Brain microvascular endothelial cell (primary cell): ENCODE data around the gene KLHDC4.

Experiments
- DNase-seq: peaks from one replicate; pipeline ENCODE4 v3.0.0-alpha.2; 2020
- H3K27ac ChIP-seq: fragments of 250-450 bp; sonication (Bioruptor Pico); 2 replicates; pipeline ENCODE4 v1.5.1; 2020; ENCODE audit warnings: mild to moderate bottlenecking, moderate library complexity
- H3K27me3 ChIP-seq: fragments of 250-450 bp; sonication (Bioruptor Pico); replicated peaks from 2 replicates; pipeline ENCODE4 v1.5.1; 2020; ENCODE audit warnings: mild to moderate bottlenecking
- H3K36me3 ChIP-seq: fragments of 250-450 bp; sonication (Bioruptor Pico); replicated peaks from 2 replicates; pipeline ENCODE4 v1.5.1; 2020; ENCODE audit warnings: mild to moderate bottlenecking
- H3K4me3 ChIP-seq: 2 replicates; pipeline ENCODE4 v1.5.1; 2011; ENCODE audit warnings: low read depth, mild to moderate bottlenecking, control low read depth, low read length, moderate library complexity
- CTCF ChIP-seq: IDR thresholded peaks from 2 replicates; pipeline ENCODE4 v1.5.1; 2011; ENCODE audit warnings: low read depth, mild to moderate bottlenecking, moderate library complexity, low read length, control low read depth, inconsistent platforms; ENCODE audit errors: missing control alignments
- in situ Hi-C: cut with HindIII; loops from 2 replicates; pipeline ENCODE4 v1.10.0; 2017; ENCODE audit warnings: low sequenced_read_pairs, low pct_ligation_motif_present

The KLHDC4 gene

GRCh38 chr16:87677830-87678229, 88.0 kb downstream of the KLHDC4 start:
- no peaks in the 10 kb centered on the region for H3K27me3 ChIP-seq
- in situ Hi-C loops = no loop called here
- no peak for DNase-seq

DNA sequence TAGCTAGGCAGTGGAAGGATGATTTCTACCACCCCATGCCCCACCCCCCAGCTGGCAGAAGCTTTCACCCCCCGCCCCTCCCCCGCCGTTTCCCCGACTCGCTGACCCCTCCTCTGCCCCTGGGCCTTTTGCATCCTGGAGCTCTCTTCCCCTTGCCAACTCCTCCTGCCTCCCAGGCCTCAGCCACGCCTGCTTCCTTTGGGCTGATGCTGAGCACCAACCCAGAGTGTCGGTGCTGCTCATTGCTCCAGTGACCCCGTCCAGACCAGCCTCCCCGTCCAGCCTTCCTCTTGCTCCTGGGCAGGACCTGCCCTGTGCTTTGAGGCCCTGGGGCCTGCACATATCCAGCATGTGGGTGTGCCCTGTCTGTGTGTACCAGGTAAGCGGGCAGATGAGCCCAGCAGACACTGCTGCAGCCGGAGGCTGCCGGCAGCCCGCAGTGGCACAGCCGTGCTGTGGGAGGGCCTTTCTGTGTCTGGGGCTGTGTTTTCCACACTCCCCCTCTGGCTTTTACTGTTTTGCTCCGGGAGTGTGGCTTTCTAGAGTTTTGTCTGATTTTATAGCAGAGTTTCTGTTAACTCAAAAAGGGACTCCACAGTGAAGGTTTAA, 90.6 kb downstream of the KLHDC4 start:
- no peak for DNase-seq
- Histone ChIP-seq H3K36me3 (no peaks in the 10 kb centered on the region), H3K4me3 (no peak overlapping the region), H3K27me3 (no peaks in the 10 kb centered on the region), H3K27ac (no peak overlapping the region)
- in situ Hi-C loops = no loop called here
- no peak for TF ChIP-seq CTCF

More at GRCh38 chr16:87677830-87678229, 88.0 kb downstream of the KLHDC4 start:
- TF ChIP-seq CTCF = no peak
- H3K4me3 ChIP-seq = no peak overlapping the region
- H3K27ac ChIP-seq = no peak overlapping the region
- H3K36me3 ChIP-seq = no peaks in the 10 kb centered on the region

DNA sequence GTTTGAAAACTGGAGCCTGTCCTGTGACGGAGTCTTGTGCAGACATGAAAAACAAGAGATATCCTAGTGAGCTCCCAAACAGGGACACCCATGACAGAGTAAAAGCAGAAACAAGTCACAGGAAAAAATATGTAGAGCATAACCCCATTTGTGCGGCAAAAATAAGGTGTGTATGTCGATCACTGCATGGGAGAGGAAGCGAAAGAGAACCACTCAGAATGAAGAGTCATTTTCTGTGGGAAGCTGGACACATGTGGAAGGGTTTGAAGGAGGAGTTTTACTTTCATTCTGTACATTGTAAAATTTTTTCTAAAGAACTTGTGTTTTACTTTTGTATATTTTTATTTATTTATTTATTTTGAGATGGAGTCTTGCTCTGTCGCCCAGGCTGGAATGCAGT, 91.4 kb downstream of the KLHDC4 start:
- no peak for TF ChIP-seq CTCF
- in situ Hi-C loops = no loop called here
- H3K27ac ChIP-seq = no peak overlapping the region
- no peak for DNase-seq
- no peaks in the 10 kb centered on the region for H3K27me3 ChIP-seq
- H3K4me3 ChIP-seq = no peak overlapping the region
- H3K36me3 ChIP-seq = no peaks in the 10 kb centered on the region

DNA sequence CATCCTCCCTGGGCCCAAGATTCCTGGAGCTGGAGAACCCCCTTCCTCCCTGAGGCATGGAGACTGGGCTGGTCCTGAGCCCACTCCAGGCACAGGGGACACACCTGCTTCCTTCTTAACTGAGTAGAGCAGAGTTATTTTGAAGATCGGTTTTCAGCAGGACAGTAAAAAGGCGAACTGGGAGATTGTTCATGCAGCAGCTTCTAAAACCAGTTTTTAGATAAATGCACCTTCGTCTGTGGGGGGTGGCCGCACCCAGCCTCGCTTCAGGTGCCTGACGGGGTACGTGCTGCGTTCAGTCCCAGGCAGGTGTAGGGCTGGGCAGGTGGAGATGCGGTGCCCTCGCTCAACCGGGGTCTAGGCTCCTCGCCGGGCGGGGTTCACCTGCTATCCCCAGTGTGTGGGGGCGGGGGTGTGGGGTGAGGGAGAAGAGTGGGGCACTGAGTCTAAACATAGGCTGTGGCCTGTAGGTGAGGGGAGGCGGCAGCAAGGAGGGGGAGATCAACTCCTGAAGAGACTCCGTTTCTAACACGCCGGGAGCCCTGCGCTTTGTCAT, 94.0 kb downstream of the KLHDC4 start:
- no peak for DNase-seq
- in situ Hi-C loops = no loop called here

GRCh38 chr16:87671221-87671620, 94.6 kb downstream of the KLHDC4 start:
- no peak for TF ChIP-seq CTCF
- DNase-seq = no peak
- H3K27ac ChIP-seq = no peak overlapping the region
- peaks cover 5% of the 10 kb centered on the region for H3K27me3 ChIP-seq
- in situ Hi-C loops = no loop called here
- no peak overlapping the region for H3K4me3 ChIP-seq
- H3K36me3 ChIP-seq = no peaks in the 10 kb centered on the region

More for the DNA sequence above, 94.0 kb downstream of the KLHDC4 start:
- no peaks in the 10 kb centered on the region for H3K36me3 ChIP-seq
- no peak overlapping the region for H3K4me3 ChIP-seq
- no peak overlapping the region for H3K27ac ChIP-seq
- no peak for TF ChIP-seq CTCF
- peaks cover 5% of the 10 kb centered on the region for H3K27me3 ChIP-seq

GRCh38 chr16:87669672-87670071, 96.1 kb downstream of the KLHDC4 start:
- Histone ChIP-seq H3K4me3 (no peak overlapping the region), H3K27ac (no peak overlapping the region), H3K36me3 (no peaks in the 10 kb centered on the region), H3K27me3 (peaks cover 5% of the 10 kb centered on the region)
- in situ Hi-C loops = no loop called here
- TF ChIP-seq CTCF = no peak
- DNase-seq = no peak
